Ishikawa (cell line): ENCODE measurements around the gene TPK1.

Experiments
- CEBPB ChIP-seq: IDR thresholded peaks from 2 replicates; pipeline ENCODE4 v1.6.1; 2012
- CREB1 ChIP-seq: IDR thresholded peaks from 2 replicates; pipeline ENCODE4 v1.6.1; 2012; ENCODE audit warnings: low read depth
- EGR1 ChIP-seq: IDR thresholded peaks from 2 replicates; pipeline ENCODE4 v1.6.1; 2012
- EP300 ChIP-seq: IDR thresholded peaks from 2 replicates; pipeline ENCODE4 v1.6.1; 2012; ENCODE audit warnings: borderline replicate concordance
- FOXM1 ChIP-seq: IDR thresholded peaks from 2 replicates; pipeline ENCODE4 v1.6.1; 2012; ENCODE audit warnings: low read depth, borderline replicate concordance
- MAX ChIP-seq: IDR thresholded peaks from 2 replicates; pipeline ENCODE4 v1.6.1; 2012
- NFIC ChIP-seq: IDR thresholded peaks from 2 replicates; pipeline ENCODE4 v1.6.1; 2012
- RAD21 ChIP-seq: IDR thresholded peaks from 2 replicates; pipeline ENCODE4 v1.6.1; 2012; ENCODE audit warnings: low read depth
- REST ChIP-seq: IDR thresholded peaks from 2 replicates; pipeline ENCODE4 v1.6.1; 2012; ENCODE audit warnings: low read depth, mild to moderate bottlenecking
- TAF1 ChIP-seq: IDR thresholded peaks from 2 replicates; pipeline ENCODE4 v1.6.1; 2012; ENCODE audit warnings: low read depth, mild to moderate bottlenecking
- TCF12 ChIP-seq: IDR thresholded peaks from 2 replicates; pipeline ENCODE4 v1.6.1; 2012; ENCODE audit warnings: low read depth
- TEAD4 ChIP-seq: IDR thresholded peaks from 2 replicates; pipeline ENCODE4 v1.6.1; 2012
- USF1 ChIP-seq: IDR thresholded peaks from 2 replicates; pipeline ENCODE4 v1.6.1; 2012
- YY1 ChIP-seq: IDR thresholded peaks from 2 replicates; pipeline ENCODE4 v1.6.1; 2012; ENCODE audit warnings: low read depth
- ZBTB7A ChIP-seq: IDR thresholded peaks from 2 replicates; pipeline ENCODE4 v1.6.1; 2012; ENCODE audit warnings: low read depth

The TPK1 gene

GRCh38 chr7:144674550-144674949 is 161.3 kb downstream of the TPK1 start:
- no peak for TF ChIP-seq MAX
- no peak for TF ChIP-seq USF1
- TF ChIP-seq REST: no peak

DNA sequence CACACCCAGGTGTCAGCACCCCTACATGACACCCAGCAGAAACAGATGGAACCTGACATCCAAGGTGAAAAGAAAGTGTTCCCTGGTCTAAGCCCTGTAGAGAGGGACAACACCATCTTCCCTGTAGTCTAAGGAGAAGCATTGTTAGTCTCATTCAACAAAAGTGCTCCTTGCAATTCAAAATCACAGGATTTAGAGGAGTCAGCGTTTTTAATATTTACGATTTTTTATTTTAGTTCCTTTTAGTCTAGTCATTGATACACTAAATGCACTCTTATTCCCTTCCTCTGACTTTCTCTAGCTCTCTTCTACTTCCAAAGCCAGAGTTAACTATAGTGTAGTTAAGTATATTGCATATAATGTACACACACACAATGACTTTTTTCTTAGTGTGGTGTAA is 163.0 kb downstream of the TPK1 start:
- TF ChIP-seq EP300 (no peak), EGR1 (no peak), MAX (no peak), TAF1 (no peak), RAD21 (no peak), TCF12 (no peak), TEAD4 (no peak), CREB1 (no peak), YY1 (no peak), USF1 (no peak), REST (no peak), CEBPB (no peak), FOXM1 (no peak), ZBTB7A (no peak), NFIC (no peak)

- TF ChIP-seq TEAD4: no peak
- no peak for TF ChIP-seq CREB1
- no peak for TF ChIP-seq REST
- TF ChIP-seq USF1: no peak
These were observed 164.4 kb downstream of the TPK1 start for GRCh38 chr7:144671429-144671828.

GRCh38 chr7:144670218-144670617 is 165.6 kb downstream of the TPK1 start:
- TF ChIP-seq RAD21 (peak; percentile 45), NFIC (no peak), REST (no peak), TAF1 (no peak), ZBTB7A (no peak)
